ENCODE data around the gene STXBP6.

The STXBP6 gene

DNA sequence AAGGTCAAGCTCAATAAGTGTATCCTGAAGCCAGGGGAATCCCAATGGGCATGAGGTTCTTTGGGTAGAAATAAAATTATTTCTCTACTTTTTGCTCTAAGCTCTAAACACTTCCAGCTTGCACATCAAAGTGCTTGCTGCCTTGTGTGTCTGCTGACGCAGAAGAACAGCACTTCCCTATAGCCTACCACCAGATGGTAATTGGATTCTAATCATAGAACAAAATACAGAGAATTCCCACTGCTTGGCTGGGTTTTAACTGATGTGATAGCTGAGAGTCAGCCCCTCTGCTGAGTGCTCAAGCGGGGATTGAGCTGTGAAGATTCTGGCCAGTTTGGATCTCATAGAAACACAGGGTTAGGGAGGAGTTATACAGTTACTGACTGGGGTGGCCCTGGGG lies 283.5 kb downstream of the STXBP6 start:
- TF ChIP-seq, protein P1, sequence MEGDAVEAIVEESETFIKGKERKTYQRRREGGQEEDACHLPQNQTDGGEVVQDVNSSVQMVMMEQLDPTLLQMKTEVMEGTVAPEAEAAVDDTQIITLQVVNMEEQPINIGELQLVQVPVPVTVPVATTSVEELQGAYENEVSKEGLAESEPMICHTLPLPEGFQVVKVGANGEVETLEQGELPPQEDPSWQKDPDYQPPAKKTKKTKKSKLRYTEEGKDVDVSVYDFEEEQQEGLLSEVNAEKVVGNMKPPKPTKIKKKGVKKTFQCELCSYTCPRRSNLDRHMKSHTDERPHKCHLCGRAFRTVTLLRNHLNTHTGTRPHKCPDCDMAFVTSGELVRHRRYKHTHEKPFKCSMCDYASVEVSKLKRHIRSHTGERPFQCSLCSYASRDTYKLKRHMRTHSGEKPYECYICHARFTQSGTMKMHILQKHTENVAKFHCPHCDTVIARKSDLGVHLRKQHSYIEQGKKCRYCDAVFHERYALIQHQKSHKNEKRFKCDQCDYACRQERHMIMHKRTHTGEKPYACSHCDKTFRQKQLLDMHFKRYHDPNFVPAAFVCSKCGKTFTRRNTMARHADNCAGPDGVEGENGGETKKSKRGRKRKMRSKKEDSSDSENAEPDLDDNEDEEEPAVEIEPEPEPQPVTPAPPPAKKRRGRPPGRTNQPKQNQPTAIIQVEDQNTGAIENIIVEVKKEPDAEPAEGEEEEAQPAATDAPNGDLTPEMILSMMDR (IDR thresholded peaks at IDR 0.05; ENCODE audit: insufficient read depth, low read length, missing control alignments) = no peak
- ChIA-PET POLR2A (no interaction called here), CTCF (no interaction called here)

DNA sequence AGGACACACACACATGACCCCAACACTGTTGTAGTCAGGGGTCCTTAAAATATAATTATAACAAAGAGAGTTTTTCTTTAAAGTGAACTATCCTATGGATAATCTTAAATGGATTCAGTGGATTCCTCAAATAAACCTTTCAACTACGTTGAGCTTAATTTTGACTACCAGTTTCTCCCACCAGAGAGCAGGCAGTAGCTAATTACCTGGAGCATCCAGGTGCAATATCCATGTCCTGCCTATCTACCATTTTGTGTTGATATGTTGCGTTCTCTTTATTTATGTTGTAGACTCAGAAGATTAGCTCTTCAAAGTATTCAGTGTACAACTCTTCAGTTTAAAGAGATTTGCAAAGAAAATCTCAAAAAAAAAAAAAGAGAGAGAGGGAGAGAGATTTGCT lies 288.8 kb downstream of the STXBP6 start:
- ChIA-PET POLR2A (no interaction called here), CTCF (no interaction called here)
- no peak for DNase-seq (ENCODE audit: low read depth, low spot score)
- TF ChIP-seq, protein P1 (IDR thresholded peaks at IDR 0.05; ENCODE audit: insufficient read depth, low read length, missing control alignments) = no peak
- H3K4me3 ChIP-seq (ENCODE audit: low read depth, low read length) = no peak overlapping the region

More for the DNA sequence above, 283.5 kb downstream of the STXBP6 start:
- no peak overlapping the region for H3K4me3 ChIP-seq (ENCODE audit: low read depth, low read length)
- DNase-seq (ENCODE audit: low read depth, low spot score) = no peak
